GM10847 (cell line): Measurements from ENCODE around the gene TMEM61.

Experiments
- POLR2A ChIP-seq: IDR thresholded peaks from 2 replicates; pipeline ENCODE4 v1.6.1; 2011; ENCODE audit not compliant: insufficient read length; ENCODE audit errors: extremely low read depth

Gene TMEM61

GRCh38 chr1:54955359-54955758, 25.1 kb upstream of the TMEM61 start:
- no peak for TF ChIP-seq POLR2A

GRCh38 chr1:54956726-54957125, 23.7 kb upstream of the TMEM61 start:
- TF ChIP-seq POLR2A = no peak

GRCh38 chr1:54959241-54959640, 21.2 kb upstream of the TMEM61 start:
- no peak for TF ChIP-seq POLR2A

GRCh38 chr1:54962612-54963395, 17.6 kb upstream of the TMEM61 start:
- TF ChIP-seq POLR2A = no peak

GRCh38 chr1:54965624-54966340, 14.6 kb upstream of the TMEM61 start:
- no peak for TF ChIP-seq POLR2A

GRCh38 chr1:54967372-54967771, 13.1 kb upstream of the TMEM61 start:
- TF ChIP-seq POLR2A = no peak

- no peak for TF ChIP-seq POLR2A
Measured at GRCh38 chr1:54968551-54968950, 11.9 kb upstream of the TMEM61 start.

GRCh38 chr1:54969879-54970278, 10.5 kb upstream of the TMEM61 start:
- no peak for TF ChIP-seq POLR2A

GRCh38 chr1:54970901-54971300, 9.5 kb upstream of the TMEM61 start:
- no peak for TF ChIP-seq POLR2A

GRCh38 chr1:54971317-54971791, 9.1 kb upstream of the TMEM61 start:
- no peak for TF ChIP-seq POLR2A

GRCh38 chr1:54972436-54972835, 8.0 kb upstream of the TMEM61 start:
- TF ChIP-seq POLR2A = no peak

GRCh38 chr1:54973205-54973921, 7.1 kb upstream of the TMEM61 start:
- no peak for TF ChIP-seq POLR2A

- TF ChIP-seq POLR2A = no peak
Measured at GRCh38 chr1:54975356-54976108, 4.9 kb upstream of the TMEM61 start.

- TF ChIP-seq POLR2A = no peak
Measured at GRCh38 chr1:54976747-54977146, 3.7 kb upstream of the TMEM61 start.
